Posterior cingulate gyrus (tissue), 11 donors: ENCODE results near the gene WNT7A.
A peak's percentile ranks its signal among the peaks of the same experiment; 100 is the strongest.

Source experiments
- DNase-seq, 10 donors: peaks; one replicate each; pipeline versions ENCODE4 v3.0.0 to v3.0.0-alpha.2; 2020 to 2021; ENCODE audit warnings: mixed read lengths in 3 of 10
- intact Hi-C: fragments of 100-400 bp; cut with DNase I; formaldehyde crosslinking; loops from one replicate; pipeline ENCODE4 v1.15.1; 2023

WNT7A gene

GRCh38 chr3:13811614-13812013 is 68.3 kb downstream of the WNT7A start:
- DNase-seq = no peak
- intact Hi-C loops = no loop called here

DNA sequence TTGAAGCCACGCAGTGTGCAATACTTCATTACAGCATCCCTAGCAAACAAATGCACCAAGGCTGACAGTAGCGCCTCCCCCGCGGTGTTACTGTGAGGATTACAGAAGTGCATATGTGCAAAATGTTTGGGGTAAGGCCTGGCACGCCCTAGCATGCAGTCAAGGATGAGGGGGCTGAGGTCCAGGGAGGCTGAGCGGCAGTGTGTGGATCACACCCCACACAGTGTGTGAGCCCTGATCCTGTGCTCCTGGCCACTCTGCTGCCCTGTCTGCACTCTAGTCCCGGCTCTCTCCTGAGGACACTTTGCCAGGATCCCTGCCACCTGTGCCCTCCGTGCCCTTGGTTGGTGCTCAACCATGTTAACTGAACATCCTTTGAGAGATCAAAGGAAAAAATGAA is 71.3 kb downstream of the WNT7A start:
- peak in 1 of 10 donors; percentile 51 for DNase-seq
- intact Hi-C loops = no loop called here

DNA sequence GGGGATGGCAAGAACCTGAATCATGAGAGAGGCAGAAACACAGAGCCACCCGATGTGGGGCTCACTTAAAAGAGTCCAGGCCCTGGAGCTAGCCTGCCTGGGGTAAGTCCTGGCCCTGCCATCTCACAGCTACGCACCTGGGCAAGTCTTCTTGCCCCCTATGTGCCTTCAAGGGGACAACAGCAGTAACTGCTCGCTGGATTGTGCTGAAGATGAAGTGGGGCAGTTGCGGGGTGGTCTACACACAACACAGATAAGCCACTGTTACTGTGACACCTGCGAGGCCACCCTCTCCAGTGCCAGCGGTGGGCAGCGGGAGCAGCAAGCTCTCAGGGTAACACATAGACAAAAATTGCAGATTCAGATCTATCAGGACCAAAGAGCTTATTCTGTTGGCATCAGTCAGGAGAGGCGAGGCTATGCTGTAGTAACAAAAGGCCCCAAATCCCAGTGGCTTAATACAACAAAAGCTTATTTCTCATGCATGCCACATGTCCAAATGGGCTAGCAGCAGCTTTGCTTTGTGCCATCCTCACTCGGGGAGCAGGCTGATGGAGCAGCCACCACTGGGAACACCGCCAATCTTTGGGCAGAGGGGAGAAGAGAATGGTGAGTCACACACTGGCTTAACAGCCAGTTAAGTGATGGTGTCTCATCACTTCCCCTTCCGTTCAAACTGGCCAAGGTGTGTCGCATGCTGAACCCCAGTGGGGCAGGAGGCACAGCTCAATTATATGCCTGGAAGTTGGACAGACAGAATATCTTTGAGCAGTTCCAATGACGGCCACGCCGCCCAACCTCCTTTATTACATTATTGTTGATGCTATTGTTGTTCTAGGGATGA is 78.3 kb downstream of the WNT7A start:
- intact Hi-C loops = no loop called here
- DNase-seq = peak in 1 of 10 donors; percentile 60

GRCh38 chr3:13800064-13800463 is 79.8 kb downstream of the WNT7A start:
- DNase-seq = no peak

GRCh38 chr3:13798401-13798800 is 81.5 kb downstream of the WNT7A start:
- no peak for DNase-seq
- intact Hi-C loops = no loop called here

More at GRCh38 chr3:13800064-13800463, 79.8 kb downstream of the WNT7A start:
- intact Hi-C loops = no loop called here

GRCh38 chr3:13796701-13797460 is 83.0 kb downstream of the WNT7A start:
- peak in 1 of 10 donors; percentile 30 for DNase-seq

DNA sequence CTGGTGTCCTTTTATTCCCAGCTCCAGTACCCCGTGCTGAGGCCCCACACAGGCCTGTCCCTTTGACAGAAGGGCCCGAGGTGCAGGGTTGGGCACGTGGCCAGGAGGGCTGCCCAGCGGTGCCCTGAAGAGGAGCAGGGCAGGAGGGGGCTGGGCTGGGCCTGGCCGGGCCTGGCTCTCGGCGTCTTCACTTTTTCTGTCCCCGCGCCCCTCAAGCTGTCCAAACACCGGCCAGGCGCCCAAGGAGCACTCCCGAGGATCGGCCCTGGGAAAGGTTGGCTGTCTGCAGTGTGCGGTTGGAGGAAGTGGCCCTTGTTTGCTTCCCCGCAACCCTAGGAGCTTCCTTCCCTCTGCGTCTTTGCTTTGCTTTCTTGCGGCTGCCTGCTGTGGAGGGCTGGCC is 84.1 kb downstream of the WNT7A start:
- intact Hi-C loops = no loop called here
- DNase-seq = peak in 1 of 10 donors; percentile 72

More at GRCh38 chr3:13796701-13797460, 83.0 kb downstream of the WNT7A start:
- intact Hi-C loops = no loop called here

DNA sequence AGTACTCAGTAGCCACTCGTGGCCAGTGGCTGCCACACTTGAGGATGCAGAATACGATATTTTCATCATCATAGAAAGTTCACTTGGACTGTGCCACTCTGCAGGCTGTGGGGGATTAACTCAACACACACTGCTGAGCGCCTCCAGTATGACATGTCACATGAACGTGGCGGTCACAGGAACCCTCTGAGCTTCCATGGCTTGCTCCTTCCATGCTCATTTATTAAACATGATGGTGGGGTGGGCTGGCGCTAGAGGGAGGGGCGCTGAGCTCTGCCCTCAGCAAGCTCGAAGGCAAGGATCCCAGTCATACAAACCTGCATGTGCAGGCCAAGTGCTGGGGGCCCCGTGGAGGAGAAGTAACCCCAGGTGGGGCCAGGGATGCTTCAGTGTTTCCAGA is 85.5 kb downstream of the WNT7A start:
- peak in 1 of 10 donors; percentile 40 for DNase-seq
- intact Hi-C loops = no loop called here

- peak in 1 of 10 donors; percentile 68 for DNase-seq
- intact Hi-C loops = no loop called here
Measured at GRCh38 chr3:13793451-13793850, 86.4 kb downstream of the WNT7A start.

GRCh38 chr3:13792512-13793371 is 87.1 kb downstream of the WNT7A start:
- peak in 3 of 10 donors; percentile 34 to 78 (median 76) for DNase-seq
- intact Hi-C loops = no loop called here

GRCh38 chr3:13792051-13792490 is 87.8 kb downstream of the WNT7A start:
- no peak for DNase-seq
- intact Hi-C loops = no loop called here

DNA sequence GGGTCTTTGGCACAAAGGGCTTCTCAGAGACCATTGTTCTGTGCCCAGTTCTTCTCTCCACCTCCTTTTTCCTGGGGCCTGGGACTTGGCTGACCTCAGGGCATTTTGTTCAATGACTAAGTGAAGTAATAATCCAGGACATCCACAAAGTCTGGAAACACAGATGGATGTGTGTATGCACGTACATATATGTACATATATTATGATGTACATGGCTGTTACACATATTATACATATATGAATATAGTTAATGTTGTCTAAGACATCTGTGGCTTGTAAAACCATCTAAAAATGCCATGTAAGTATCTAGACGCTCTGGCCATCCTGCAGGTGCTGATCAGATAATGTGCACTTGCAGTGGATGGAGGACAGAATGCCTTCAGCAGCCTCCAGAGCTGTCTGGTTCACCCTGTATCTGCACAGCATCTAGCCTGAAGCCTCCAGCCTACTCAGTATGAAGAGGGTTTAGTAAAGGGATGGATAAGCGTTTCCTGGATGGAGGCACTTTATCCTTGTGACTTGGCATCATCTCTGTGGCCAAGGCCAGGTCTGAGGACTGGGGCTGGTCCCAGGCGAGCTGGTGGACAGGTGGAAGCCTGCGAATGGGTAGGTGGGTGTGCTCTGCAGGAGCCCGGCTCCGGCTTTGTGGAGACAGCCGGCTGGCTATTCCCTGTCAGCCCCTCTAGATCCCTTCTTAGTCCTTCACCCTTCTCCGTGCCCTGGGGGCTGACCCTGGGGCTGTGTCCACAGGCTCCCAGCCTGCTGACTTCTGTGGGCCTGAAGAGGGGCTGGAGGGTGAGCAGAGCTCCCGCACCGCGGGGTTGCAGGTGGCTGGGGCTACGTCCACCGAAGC is 88.4 kb downstream of the WNT7A start:
- peak in 1 of 10 donors; percentile 82 for DNase-seq
- intact Hi-C loops = no loop called here

DNA sequence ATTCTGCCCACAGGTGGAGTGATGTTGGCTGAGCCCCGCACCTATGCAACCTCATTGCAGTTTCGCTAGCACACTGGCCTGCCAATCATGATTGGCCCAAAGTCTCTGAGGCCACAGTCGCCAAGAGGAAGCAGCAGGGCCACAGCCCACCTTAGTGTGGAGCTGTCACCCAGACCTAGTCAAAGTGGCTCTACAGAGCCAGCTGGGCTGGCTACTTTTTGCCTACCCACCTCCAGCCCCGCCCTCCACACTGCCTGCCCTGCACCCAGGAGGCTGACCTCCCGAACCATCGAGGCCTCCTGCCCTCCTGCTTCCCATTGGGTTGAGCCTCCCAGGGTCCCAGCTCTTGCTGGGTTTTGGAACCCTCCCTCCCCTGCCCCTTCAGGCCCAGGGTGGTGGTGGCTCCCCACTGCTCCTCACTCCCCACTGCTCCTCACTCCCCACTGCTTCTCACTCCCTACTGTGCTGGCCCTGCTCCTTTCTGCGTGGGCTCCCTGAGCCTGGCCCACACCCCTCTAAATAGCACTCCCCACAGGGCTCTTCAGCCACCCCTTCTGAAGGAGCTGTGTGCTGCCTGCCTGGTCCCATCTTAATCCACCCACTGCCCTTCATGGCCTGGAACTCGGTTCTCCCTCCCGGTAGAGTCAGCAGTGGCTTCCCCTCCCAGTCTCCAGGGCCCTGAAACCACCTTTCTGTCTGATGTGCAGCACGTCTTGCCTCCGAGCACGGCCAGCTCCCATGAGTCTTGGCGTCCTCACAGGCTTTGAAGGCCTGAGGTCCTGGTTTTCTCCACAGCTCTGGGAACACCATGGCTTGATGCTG is 89.3 kb downstream of the WNT7A start:
- intact Hi-C loops = no loop called here
- peak in 1 of 10 donors; percentile 84 for DNase-seq

GRCh38 chr3:13788522-13789424 is 91.1 kb downstream of the WNT7A start:
- peak in 3 of 10 donors; percentile 16 to 80 (median 80) for DNase-seq
- intact Hi-C loops = no loop called here

DNA sequence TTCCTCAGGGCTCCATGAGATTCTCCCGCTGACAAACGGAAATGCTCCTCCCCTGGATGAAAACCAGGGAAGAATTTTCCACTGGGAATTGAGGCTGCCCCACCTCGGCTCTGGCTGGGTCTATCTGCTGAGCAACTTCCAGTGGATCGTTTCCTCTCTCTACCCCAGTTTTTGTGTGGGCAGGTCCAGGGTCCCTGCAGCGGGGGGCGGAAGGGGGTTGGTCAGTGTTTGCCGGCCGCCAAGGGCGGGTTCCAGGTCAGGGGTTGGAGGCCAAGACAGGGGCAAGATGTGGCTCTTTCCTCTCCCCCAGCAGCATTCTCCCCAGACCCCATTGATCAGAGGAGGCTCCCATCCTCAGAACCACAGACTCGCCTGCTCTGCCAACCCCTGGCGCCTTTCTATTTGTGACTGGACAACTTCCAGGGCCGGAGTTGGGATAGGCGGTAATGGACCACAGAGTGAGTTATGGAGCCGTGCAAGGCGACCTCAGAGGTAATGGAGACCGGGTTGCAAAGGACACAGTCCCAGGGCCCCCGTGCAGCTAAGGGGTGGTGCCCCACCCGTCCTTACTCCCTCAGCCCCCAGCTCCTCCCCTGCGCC is 92.2 kb downstream of the WNT7A start:
- intact Hi-C loops = no loop called here
- peak in 1 of 10 donors; percentile 18 for DNase-seq

- DNase-seq = no peak
- intact Hi-C loops = no loop called here
Measured at GRCh38 chr3:13786811-13787210, 93.1 kb downstream of the WNT7A start.

GRCh38 chr3:13785853-13786436 is 93.9 kb downstream of the WNT7A start:
- intact Hi-C loops = no loop called here

More at GRCh38 chr3:13785853-13786436, 93.9 kb downstream of the WNT7A start:
- peak in 2 of 10 donors; percentile 30 to 33 for DNase-seq
